ENCODE data around the gene RBKS. TPM values are rescaled to one million over a fixed set of nuclear protein-coding genes. Genes with fewer than 3 reads are reported as not detected.

Gene RBKS
- total RNA-seq, 1 donor from 2014 or later, result 1.8 TPM

DNA sequence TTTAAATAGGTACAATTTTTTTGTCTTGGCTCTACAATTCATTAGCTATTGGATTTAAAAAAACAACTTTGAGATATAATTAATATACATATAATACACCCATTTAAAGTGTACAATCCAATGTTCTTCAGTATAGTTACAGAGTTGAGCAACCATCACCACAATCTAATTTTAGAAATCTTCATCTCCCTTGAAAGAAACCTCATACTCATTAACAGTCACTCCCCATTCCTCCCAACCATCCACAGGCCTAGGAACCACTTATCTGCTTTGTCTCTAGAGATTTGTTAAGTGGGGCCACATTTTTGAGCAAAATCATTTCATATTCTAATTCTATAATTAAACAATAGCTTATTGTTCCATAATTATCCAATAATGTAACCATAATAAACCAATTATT, 86.0 kb downstream of the RBKS start:
- Histone ChIP-seq H3K27me3 (ENCODE audit: control insufficient read depth, insufficient read depth, low read length) (no peaks in the 10 kb centered on the region), H3K36me3 (ENCODE audit: control insufficient read depth, insufficient read depth, low read length) (no peaks in the 10 kb centered on the region), H3K4me3 (ENCODE audit: low read depth, low read length) (no peak overlapping the region)
- TF ChIP-seq CTCF (IDR thresholded peaks at IDR 0.05; ENCODE audit: insufficient read depth, low read length, poor library complexity, severe bottlenecking), result no peak
- DNase-seq (ENCODE audit: low read depth), result no peak

GRCh38 chr2:27803046-27803445, 87.1 kb downstream of the RBKS start:
- no peaks in the 10 kb centered on the region for H3K27me3 ChIP-seq (ENCODE audit: control insufficient read depth, insufficient read depth, low read length)
- TF ChIP-seq CTCF (IDR thresholded peaks at IDR 0.05; ENCODE audit: insufficient read depth, low read length, poor library complexity, severe bottlenecking), result no peak
- no peak for DNase-seq (ENCODE audit: low read depth)
- no peak overlapping the region for H3K4me3 ChIP-seq (ENCODE audit: low read depth, low read length)
- H3K36me3 ChIP-seq (ENCODE audit: control insufficient read depth, insufficient read depth, low read length), result no peaks in the 10 kb centered on the region

DNA sequence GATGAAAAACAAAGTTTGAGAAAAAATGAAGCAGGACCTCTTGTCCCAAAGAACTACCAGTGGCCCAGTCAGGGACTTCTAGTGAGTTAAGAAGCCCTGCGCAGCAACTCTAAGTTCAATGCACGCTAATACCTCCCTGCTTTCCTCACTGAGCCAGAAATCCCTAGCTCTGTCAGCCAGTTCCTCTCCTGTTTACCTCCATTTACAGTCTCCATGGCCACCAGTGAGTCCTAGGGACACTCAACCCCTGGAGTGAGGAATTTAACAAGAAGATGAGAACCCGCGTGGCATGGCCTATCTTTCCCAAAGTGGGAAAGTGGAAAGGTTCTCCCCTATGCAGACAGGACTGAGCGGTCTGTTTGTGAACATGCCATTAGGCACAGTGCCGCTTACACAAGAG, 87.6 kb downstream of the RBKS start:
- H3K4me3 ChIP-seq (ENCODE audit: low read depth, low read length), result no peak overlapping the region
- no peak for TF ChIP-seq CTCF (IDR thresholded peaks at IDR 0.05; ENCODE audit: insufficient read depth, low read length, poor library complexity, severe bottlenecking)
- H3K36me3 ChIP-seq (ENCODE audit: control insufficient read depth, insufficient read depth, low read length), result no peaks in the 10 kb centered on the region
- H3K27me3 ChIP-seq (ENCODE audit: control insufficient read depth, insufficient read depth, low read length), result no peaks in the 10 kb centered on the region
- no peak for DNase-seq (ENCODE audit: low read depth)

- Histone ChIP-seq H3K27me3 (ENCODE audit: control insufficient read depth, insufficient read depth, low read length) (no peaks in the 10 kb centered on the region), H3K4me3 (ENCODE audit: low read depth, low read length) (no peak overlapping the region), H3K36me3 (ENCODE audit: control insufficient read depth, insufficient read depth, low read length) (no peaks in the 10 kb centered on the region)
- no peak for TF ChIP-seq CTCF (IDR thresholded peaks at IDR 0.05; ENCODE audit: insufficient read depth, low read length, poor library complexity, severe bottlenecking)
- no peak for DNase-seq (ENCODE audit: low read depth)
These were observed 89.3 kb downstream of the RBKS start for GRCh38 chr2:27800856-27801255.

DNA sequence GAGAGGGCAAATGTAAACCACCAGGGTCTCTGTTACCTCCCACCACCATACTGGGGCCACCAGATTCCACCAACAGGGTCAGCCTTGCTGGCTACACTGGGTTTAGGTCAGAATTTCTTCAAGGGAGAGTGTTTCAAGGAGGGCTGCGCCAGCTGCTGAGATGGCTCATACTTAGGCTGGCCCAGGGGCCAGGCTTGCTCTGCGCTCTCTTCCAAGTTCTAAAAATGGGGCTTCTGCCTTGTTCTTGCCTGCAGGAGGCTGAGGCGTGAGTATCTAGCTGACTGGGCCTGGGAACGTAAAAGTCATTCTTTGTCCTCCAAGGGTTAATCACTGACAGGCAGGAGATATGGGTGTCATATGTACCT, 90.6 kb downstream of the RBKS start:
- no peak for DNase-seq (ENCODE audit: low read depth)
- no peaks in the 10 kb centered on the region for H3K27me3 ChIP-seq (ENCODE audit: control insufficient read depth, insufficient read depth, low read length)
- no peak overlapping the region for H3K4me3 ChIP-seq (ENCODE audit: low read depth, low read length)
- H3K36me3 ChIP-seq (ENCODE audit: control insufficient read depth, insufficient read depth, low read length), result no peaks in the 10 kb centered on the region
- no peak for TF ChIP-seq CTCF (IDR thresholded peaks at IDR 0.05; ENCODE audit: insufficient read depth, low read length, poor library complexity, severe bottlenecking)

GRCh38 chr2:27798948-27799645, 91.1 kb downstream of the RBKS start:
- TF ChIP-seq CTCF (IDR thresholded peaks at IDR 0.05; ENCODE audit: insufficient read depth, low read length, poor library complexity, severe bottlenecking), result no peak
- peak; percentile 100 for DNase-seq (ENCODE audit: low read depth)
- H3K4me3 ChIP-seq (ENCODE audit: low read depth, low read length), result no peak overlapping the region
- no peaks in the 10 kb centered on the region for H3K27me3 ChIP-seq (ENCODE audit: control insufficient read depth, insufficient read depth, low read length)
- no peaks in the 10 kb centered on the region for H3K36me3 ChIP-seq (ENCODE audit: control insufficient read depth, insufficient read depth, low read length)
